NB4 (cell line): Measurements from ENCODE around the gene S100PBP.

Experiments used
- DNase-seq: peaks from one replicate; pipeline ENCODE4 v3.0.0; 2010; ENCODE audit warnings: low read depth
- H3K4me3 ChIP-seq: one replicate; pipeline ENCODE4 v1.5.1; 2011; ENCODE audit warnings: mild to moderate bottlenecking, low read depth, low read length, moderate library complexity
- CTCF ChIP-seq: IDR thresholded peaks from one replicate; pipeline ENCODE4 v1.5.1; 2012; ENCODE audit warnings: low read depth, low read length
- MYC ChIP-seq: IDR thresholded peaks from 2 replicates; pipeline ENCODE4 v1.6.1; 2011; ENCODE audit warnings: low read depth, low read length
- POLR2A ChIP-seq: IDR thresholded peaks from 2 replicates; pipeline ENCODE4 v1.6.1; 2011; ENCODE audit warnings: mild to moderate bottlenecking; ENCODE audit not compliant: insufficient read length; ENCODE audit errors: extremely low read depth
- TF ChIP-seq, protein P1 (sequence below): IDR thresholded peaks from 2 replicates; pipeline ENCODE4 v1.6.1; 2011; ENCODE audit warnings: low read depth, low read length

Gene S100PBP

GRCh38 chr1:32863881-32864245 lies 46.4 kb downstream of the S100PBP start:
- TF ChIP-seq, protein P1, sequence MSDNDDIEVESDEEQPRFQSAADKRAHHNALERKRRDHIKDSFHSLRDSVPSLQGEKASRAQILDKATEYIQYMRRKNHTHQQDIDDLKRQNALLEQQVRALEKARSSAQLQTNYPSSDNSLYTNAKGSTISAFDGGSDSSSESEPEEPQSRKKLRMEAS: no peak
- TF ChIP-seq POLR2A (no peak), MYC (no peak), CTCF (no peak)
- DNase-seq: no peak
- H3K4me3 ChIP-seq: no peak overlapping the region

DNA sequence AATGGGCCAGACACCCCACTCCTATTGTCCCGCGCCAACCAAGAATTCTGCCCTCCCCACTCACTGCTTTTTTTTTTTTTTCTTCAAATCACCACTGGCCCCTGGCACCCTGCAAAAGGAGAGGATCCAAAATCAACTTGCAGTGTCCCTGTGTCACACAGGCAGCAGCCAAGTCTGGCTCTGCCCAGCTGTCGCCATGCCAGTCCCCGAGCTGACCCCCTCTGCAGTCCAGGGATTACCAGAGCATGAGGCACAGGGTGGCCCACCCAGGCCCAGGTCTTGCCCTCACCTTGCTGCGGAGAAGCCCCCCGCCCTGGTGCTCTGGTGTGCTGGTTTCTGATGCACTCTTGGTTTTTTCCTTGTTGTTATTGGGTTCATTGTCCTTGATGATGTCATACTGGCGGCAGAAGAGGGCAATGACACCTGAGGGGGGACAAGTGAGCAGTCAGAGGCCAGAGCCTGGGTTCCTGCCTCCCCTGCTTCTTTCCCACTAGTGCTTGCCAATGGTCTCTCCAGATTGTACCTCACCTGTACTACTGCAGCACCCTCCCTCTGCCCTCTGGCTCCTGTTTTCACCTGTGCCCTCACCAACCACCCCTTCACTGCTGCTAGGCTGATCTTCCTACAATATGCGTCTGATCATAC lies 47.0 kb downstream of the S100PBP start:
- no peak for DNase-seq
- TF ChIP-seq, protein P1: no peak
- TF ChIP-seq POLR2A (no peak), CTCF (no peak), MYC (no peak)
- H3K4me3 ChIP-seq: no peak overlapping the region

GRCh38 chr1:32865639-32866405 lies 48.4 kb downstream of the S100PBP start:
- DNase-seq: no peak
- H3K4me3 ChIP-seq: no peak overlapping the region
- no peak for TF ChIP-seq POLR2A
- TF ChIP-seq CTCF: no peak
- TF ChIP-seq, protein P1: no peak
- TF ChIP-seq MYC: no peak

DNA sequence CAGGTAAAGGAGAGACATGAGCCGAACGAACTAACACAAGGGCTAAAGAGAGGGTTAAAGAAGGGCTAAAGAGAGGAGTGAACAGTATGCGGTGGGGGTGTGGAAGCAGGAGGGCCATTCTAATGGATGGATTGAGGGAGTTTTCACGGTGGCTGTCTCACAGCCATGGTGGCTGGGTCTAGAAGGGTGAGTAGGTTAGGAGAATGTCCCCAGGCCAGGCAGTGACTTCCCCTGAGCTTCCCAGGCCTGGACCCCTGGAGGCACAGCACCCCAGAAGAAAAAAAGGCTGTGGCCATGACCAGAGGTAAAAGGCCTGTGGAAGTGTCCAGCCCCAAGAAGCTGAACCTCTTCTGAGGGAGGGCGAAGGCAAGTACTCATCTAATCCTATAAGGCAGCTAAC lies 49.7 kb downstream of the S100PBP start:
- TF ChIP-seq MYC (no peak), CTCF (no peak)
- no peak overlapping the region for H3K4me3 ChIP-seq
- DNase-seq: no peak

- no peak overlapping the region for H3K4me3 ChIP-seq
- TF ChIP-seq MYC (no peak), CTCF (no peak), POLR2A (no peak)
- TF ChIP-seq, protein P1: no peak
- DNase-seq: no peak
Measured at GRCh38 chr1:32867671-32868070, 50.2 kb downstream of the S100PBP start.
